Upper lobe of left lung (tissue), 6 donors: Measurements from ENCODE around the gene PALM. TPM values are rescaled to one million over a fixed set of nuclear protein-coding genes. Genes with fewer than 3 reads are reported as not detected.

ENCODE experiments used
- ATAC-seq, 2 donors: fragments of 200-7000 bp; cut with Tn5 transposase; one replicate each; pipeline ENCODE4 v1.9.1; 2022; ENCODE audit warnings: mild to moderate bottlenecking in 2 of 2, moderate library complexity in 2 of 2; ENCODE audit not compliant: low FRiP score in 2 of 2
- DNase-seq, 2 donors: peaks; one replicate each; pipeline ENCODE4 v3.0.0-alpha.2; 2019 to 2020
- H3K27ac ChIP-seq, 4 donors: fragments of 200-600 bp; sonication (generic); one replicate each; pipeline ENCODE4 v1.5.1; 2016 to 2019
- H3K27me3 ChIP-seq, 4 donors: fragments of 200-600 bp; sonication (generic); one replicate each; pipeline ENCODE4 v1.5.1; 2017 to 2019
- H3K36me3 ChIP-seq, 4 donors: fragments of 200-600 bp; sonication (generic); one replicate each; pipeline ENCODE4 v1.5.1; 2016 to 2019
- H3K4me1 ChIP-seq, 4 donors: fragments of 200-600 bp; sonication (generic); one replicate each; pipeline ENCODE4 v1.5.1; 2018 to 2019
- H3K4me3 ChIP-seq, 4 donors: fragments of 200-600 bp; sonication (generic); one replicate each; pipeline ENCODE4 v1.5.1; 2017 to 2019; ENCODE audit warnings: mild to moderate bottlenecking in 2 of 4, moderate library complexity in 1 of 4
- H3K9me3 ChIP-seq, 4 donors: fragments of 200-600 bp; sonication (generic); one replicate each; pipeline ENCODE4 v1.5.1; 2018 to 2019
- CTCF ChIP-seq, 6 experiments: fragments of 450-650 bp in 4 of 6; fragments of 200-600 bp in 2 of 6; sonication (generic) in 2 of 6; IDR thresholded peaks; one replicate each; pipeline ENCODE4 v1.5.1; 2016 to 2019; ENCODE audit warnings: antibody characterized with exemption in 6 of 6
- EP300 ChIP-seq, 4 donors: sonication (generic); formaldehyde crosslinking; IDR thresholded peaks; one replicate each; pipeline ENCODE4 v1.5.1; 2017; ENCODE audit warnings: antibody characterized with exemption in 4 of 4, control low read depth in 2 of 4
- POLR2A ChIP-seq, 4 donors: fragments of 450-650 bp; IDR thresholded peaks; one replicate each; pipeline ENCODE4 v1.5.1; 2016 to 2017; ENCODE audit warnings: antibody characterized with exemption in 4 of 4, mild to moderate bottlenecking in 2 of 4
- POLR2AphosphoS5 ChIP-seq, 2 donors: sonication (generic); formaldehyde crosslinking; IDR thresholded peaks; one replicate each; pipeline ENCODE4 v1.5.1; 2017; ENCODE audit warnings: antibody characterized with exemption in 2 of 2
- WGBS, 2 donors: methylation state at CpG; one replicate each; pipeline ENCODE4 v1.1.5; 2017 to 2018; 5-methylcytosine and 5-hydroxymethylcytosine counted together
- total RNA-seq, 6 donors: library from RNA; depleted of rRNA in 4 of 6; stranded (reverse); fragments of >200 nt in 4 of 6; gene quantifications; one replicate each; pipeline versions ENCODE4 v1.1.0 to v1.2.1, GENCODE V29; 2016 to 2021
- donor health status: DM: no; HTN: no; CAD: no; lungs with moderate emphysema.
- donor health status: DM: no; HTN: yes; CAD: no; lungs with severe emphysema.

The PALM gene
- total RNA-seq, 6 donors from 2014 or later, result 12.5 to 65.6 (median 37.4) TPM

GRCh38 chr19:723247-723646 is 14.5 kb downstream of the PALM start:
- 83% methylated on average over 13 of the region's 13 CpGs for WGBS, 2 donors
- no peak for ATAC-seq
- peaks cover 0 to 23% (median 14%) of the 10 kb centered on the region in 4 donors for H3K27me3 ChIP-seq
- H3K4me3 ChIP-seq, result no peak overlapping the region
- H3K9me3 ChIP-seq, result no peaks in the 10 kb centered on the region
- H3K27ac ChIP-seq, result peak overlapping the region in 3 of 4 donors; percentile 44 to 69 (median 46)
- DNase-seq, result no peak
- H3K36me3 ChIP-seq, result peaks cover 0 to 8% (median 0%) of the 10 kb centered on the region in 4 donors
- H3K4me1 ChIP-seq, result peaks cover 16 to 45% (median 22%) of the 10 kb centered on the region in 4 donors
- no peak for TF ChIP-seq POLR2A (IDR thresholded peaks at IDR 0.05)
- no peak for TF ChIP-seq EP300 (IDR thresholded peaks at IDR 0.05)
- TF ChIP-seq POLR2AphosphoS5 (IDR thresholded peaks at IDR 0.05), result no peak
- no peak for TF ChIP-seq CTCF (IDR thresholded peaks at IDR 0.05)

DNA sequence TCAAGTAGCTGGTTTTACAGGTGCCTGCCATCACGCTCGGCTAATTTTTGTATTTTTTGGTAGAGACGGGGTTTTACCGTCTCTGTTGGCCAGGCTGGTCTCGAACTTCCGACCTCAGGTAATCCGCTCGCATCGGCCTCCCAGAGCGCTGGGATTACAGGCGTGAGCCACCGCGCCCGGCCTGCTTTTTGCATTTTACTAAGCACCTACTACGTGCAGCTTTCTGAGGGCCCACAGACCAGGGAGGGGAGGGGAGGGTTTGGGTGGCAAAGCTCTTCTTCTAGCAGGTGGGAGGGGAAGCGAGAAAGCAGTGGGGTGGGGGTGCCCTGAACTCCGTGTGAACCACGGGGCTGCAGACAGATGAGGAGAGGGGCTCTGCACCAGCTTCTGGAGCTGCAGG is 15.0 kb downstream of the PALM start:
- Histone ChIP-seq H3K36me3 (peaks cover 0 to 8% (median 0%) of the 10 kb centered on the region in 4 donors), H3K4me1 (peaks cover 15 to 49% (median 24%) of the 10 kb centered on the region in 4 donors), H3K27ac (no peak overlapping the region), H3K27me3 (peaks cover 0 to 21% (median 14%) of the 10 kb centered on the region in 4 donors), H3K4me3 (no peak overlapping the region), H3K9me3 (no peaks in the 10 kb centered on the region)
- TF ChIP-seq POLR2AphosphoS5 (IDR thresholded peaks at IDR 0.05) (no peak), POLR2A (IDR thresholded peaks at IDR 0.05) (no peak), EP300 (IDR thresholded peaks at IDR 0.05) (no peak), CTCF (IDR thresholded peaks at IDR 0.05) (no peak)
- DNase-seq (no peak), ATAC-seq (no peak)
- WGBS, 2 donors, result 92 to 93% methylated on average over 18 of the region's 18 CpGs

GRCh38 chr19:725461-726089 is 16.8 kb downstream of the PALM start:
- Histone ChIP-seq H3K27me3 (peaks cover 0 to 2% (median under 1%) of the 10 kb centered on the region in 4 donors), H3K27ac (peak overlapping the region in 1 of 4 donors; percentile 91), H3K4me1 (peaks cover 8 to 30% (median 15%) of the 10 kb centered on the region in 4 donors), H3K4me3 (no peak overlapping the region), H3K9me3 (no peaks in the 10 kb centered on the region), H3K36me3 (peaks cover 0 to 11% (median 0%) of the 10 kb centered on the region in 4 donors)
- TF ChIP-seq CTCF (IDR thresholded peaks at IDR 0.05) (no peak), POLR2A (IDR thresholded peaks at IDR 0.05) (no peak), EP300 (IDR thresholded peaks at IDR 0.05) (no peak), POLR2AphosphoS5 (IDR thresholded peaks at IDR 0.05) (no peak)
- 82 to 83% methylated on average over 10 to 13 of the region's 13 CpGs for WGBS, 2 donors
- DNase-seq, result no peak
- no peak for ATAC-seq

DNA sequence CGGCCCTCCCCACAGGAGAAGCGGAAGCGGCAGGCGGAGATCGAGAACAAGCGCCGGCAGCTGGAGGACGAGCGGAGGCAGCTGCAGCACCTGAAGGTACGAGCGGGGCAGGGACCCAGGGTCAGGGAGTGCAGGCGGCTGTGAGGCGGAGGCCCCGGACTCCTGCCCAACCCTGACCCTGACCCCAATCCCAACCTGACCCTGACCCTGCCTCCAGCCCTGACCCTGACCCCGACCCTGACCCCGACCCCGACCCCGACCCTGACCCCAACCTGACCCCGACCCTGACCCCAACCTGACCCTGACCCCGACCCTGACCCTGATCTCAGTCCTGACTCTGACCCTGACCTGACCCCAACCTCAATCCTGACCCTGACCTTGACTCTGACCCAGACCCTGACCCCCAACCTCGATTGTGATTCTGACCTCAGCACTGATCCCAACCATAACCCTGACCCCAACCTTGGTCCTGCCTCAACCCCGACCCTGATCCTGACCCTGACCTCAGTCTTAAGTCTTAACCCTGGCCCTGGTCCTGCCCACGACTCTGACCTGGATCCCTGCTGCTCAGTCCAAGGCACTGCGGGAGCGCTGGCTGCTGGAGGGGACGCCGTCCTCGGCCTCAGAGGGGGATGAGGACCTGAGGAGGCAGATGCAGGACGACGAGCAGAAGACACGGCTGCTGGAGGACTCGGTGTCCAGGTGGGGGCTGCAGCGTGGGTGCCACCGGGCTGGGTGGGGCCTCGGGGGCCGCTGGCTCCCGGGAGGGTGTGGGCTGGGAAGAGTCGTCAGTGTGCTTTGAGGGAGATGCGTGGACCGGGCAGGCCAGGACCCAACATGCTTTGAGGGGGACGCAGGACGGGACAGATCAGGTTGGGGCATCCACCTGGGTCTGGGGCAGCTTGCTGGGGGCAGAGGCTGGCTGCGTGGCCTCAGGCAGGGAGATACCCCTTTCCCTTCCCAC is 18.5 kb downstream of the PALM start:
- Histone ChIP-seq H3K4me3 (no peak overlapping the region), H3K36me3 (peaks cover 0 to 17% (median 0%) of the 10 kb centered on the region in 4 donors), H3K4me1 (peaks cover 8 to 25% (median 15%) of the 10 kb centered on the region in 4 donors), H3K9me3 (no peaks in the 10 kb centered on the region), H3K27ac (peak overlapping the region; percentile 75 to 94 (median 88)), H3K27me3 (no peaks in the 10 kb centered on the region)
- 63 to 76% methylated on average over 16 to 38 of the region's 43 CpGs for WGBS, 2 donors
- TF ChIP-seq POLR2AphosphoS5 (IDR thresholded peaks at IDR 0.05), result no peak
- no peak for TF ChIP-seq POLR2A (IDR thresholded peaks at IDR 0.05)
- no peak for TF ChIP-seq CTCF (IDR thresholded peaks at IDR 0.05)
- TF ChIP-seq EP300 (IDR thresholded peaks at IDR 0.05), result no peak
- DNase-seq (peak in 1 of 2 donors; percentile 76), ATAC-seq (peak; percentile 2 to 20)
